Neuronal stem cell (in vitro differentiated cells): ENCODE results near the gene CKM.

ENCODE experiments used
- DNase-seq: peaks from one replicate; pipeline ENCODE4 v3.0.0-alpha.2; 2013; ENCODE audit warnings: low spot score
- H2AFZ ChIP-seq: one replicate; pipeline ENCODE4 v1.6.1; 2013; ENCODE audit warnings: mild to moderate bottlenecking, low read length, inconsistent platforms
- H2AK5ac ChIP-seq: 2 replicates; pipeline ENCODE4 v1.6.1; 2013; ENCODE audit warnings: low read depth, mild to moderate bottlenecking, inconsistent platforms, low read length, moderate library complexity, mixed read lengths
- H2BK120ac ChIP-seq: 2 replicates; pipeline ENCODE4 v1.6.1; 2013; ENCODE audit warnings: low read depth, mild to moderate bottlenecking, inconsistent platforms, low read length, moderate library complexity, mixed read lengths
- H2BK12ac ChIP-seq: one replicate; pipeline ENCODE4 v1.6.1; 2013; ENCODE audit warnings: low read length, inconsistent platforms
- H2BK15ac ChIP-seq: 2 replicates; pipeline ENCODE4 v1.6.1; 2013; ENCODE audit warnings: mild to moderate bottlenecking, low read length, inconsistent platforms, mixed read lengths
- H2BK5ac ChIP-seq: one replicate; pipeline ENCODE4 v1.6.1; 2013; ENCODE audit warnings: inconsistent platforms, mild to moderate bottlenecking, low read length, moderate library complexity
- H3K14ac ChIP-seq: one replicate; pipeline ENCODE4 v1.6.1; 2013; ENCODE audit warnings: low read length, inconsistent platforms
- H3K18ac ChIP-seq: 2 replicates; pipeline ENCODE4 v1.6.1; 2013; ENCODE audit warnings: low read length, inconsistent platforms
- H3K23ac ChIP-seq: 2 replicates; pipeline ENCODE4 v1.6.1; 2013; ENCODE audit warnings: low read depth, mild to moderate bottlenecking, mixed read lengths, low read length, inconsistent platforms; ENCODE audit not compliant: poor library complexity
- H3K27ac ChIP-seq: replicated peaks from 3 replicates; pipeline ENCODE4 v1.5.1; 2013; ENCODE audit warnings: low read length, inconsistent platforms
- H3K27me3 ChIP-seq, 3 experiments: 2 replicates each; pipeline ENCODE4 v1.6.1; 2013; ENCODE audit warnings: low read length in 3 of 3, mild to moderate bottlenecking in 2 of 3, inconsistent platforms in 1 of 3, low read depth in 1 of 3, mixed read lengths in 1 of 3, moderate library complexity in 1 of 3; ENCODE audit not compliant: control insufficient read depth in 3 of 3, insufficient read depth in 3 of 3
- H3K36me3 ChIP-seq, 2 donors: replicated peaks in 1 of 2; 2 replicates each; pipeline ENCODE4 v1.6.1; 2013; ENCODE audit warnings: low read length in 2 of 2; ENCODE audit not compliant: control insufficient read depth in 2 of 2, insufficient read depth in 2 of 2
- H3K4ac ChIP-seq: 2 replicates; pipeline ENCODE4 v1.6.1; 2013; ENCODE audit warnings: inconsistent platforms, mild to moderate bottlenecking, low read length, moderate library complexity
- H3K4me1 ChIP-seq, 2 donors: 1 replicate in 1 of 2; 2 replicates in 1 of 2; pipeline ENCODE4 v1.6.1; 2013; ENCODE audit warnings: low read length in 2 of 2, low read depth in 1 of 2; ENCODE audit not compliant: control insufficient read depth in 2 of 2, insufficient read depth in 1 of 2
- H3K4me2 ChIP-seq: one replicate; pipeline ENCODE4 v1.6.1; 2013; ENCODE audit warnings: mild to moderate bottlenecking, low read length, inconsistent platforms; ENCODE audit not compliant: insufficient read depth, poor library complexity, severe bottlenecking
- H3K4me3 ChIP-seq, 2 donors: 2 replicates each; pipeline ENCODE4 v1.5.1; 2013; ENCODE audit warnings: low read length in 2 of 2, mild to moderate bottlenecking in 2 of 2, inconsistent platforms in 1 of 2, moderate library complexity in 1 of 2
- H3K79me1 ChIP-seq: one replicate; pipeline ENCODE4 v1.6.1; 2013; ENCODE audit warnings: low read depth, mild to moderate bottlenecking, inconsistent platforms, low read length, moderate library complexity
- H3K9ac ChIP-seq: one replicate; pipeline ENCODE4 v1.6.1; 2013; ENCODE audit warnings: mild to moderate bottlenecking, low read depth, low read length, inconsistent platforms; ENCODE audit not compliant: poor library complexity
- H3K9me3 ChIP-seq, 2 donors: replicated peaks in 1 of 2; 2 replicates each; pipeline versions ENCODE3 to v1.6.1; 2013; ENCODE audit warnings: low read length in 2 of 2, mild to moderate bottlenecking in 2 of 2, inconsistent platforms in 1 of 2, low read depth in 1 of 2, mixed read lengths in 1 of 2, moderate library complexity in 1 of 2; ENCODE audit not compliant: control insufficient read depth in 2 of 2, insufficient read depth in 1 of 2
- H4K8ac ChIP-seq: one replicate; pipeline ENCODE4 v1.6.1; 2013; ENCODE audit warnings: low read depth, mild to moderate bottlenecking, inconsistent platforms, low read length, moderate library complexity
- H4K91ac ChIP-seq: one replicate; pipeline ENCODE4 v1.6.1; 2013; ENCODE audit warnings: low read length, low read depth, mild to moderate bottlenecking, inconsistent platforms; ENCODE audit not compliant: poor library complexity
- WGBS, 2 donors: extraction: QIAGEN DNeasy Blood & Tissue Kit; methylation state at CpG; one replicate each; pipeline ENCODE4 v1.1.7; 2013; ENCODE audit warnings: missing lambda C conversion rate in 2 of 2, mixed read lengths in 1 of 2; ENCODE audit not compliant: insufficient read length in 2 of 2, insufficient replicate concordance in 1 of 2; ENCODE audit errors: extremely low coverage in 2 of 2; 5-methylcytosine and 5-hydroxymethylcytosine counted together

The CKM gene

GRCh38 chr19:45355910-45356309, 33.2 kb upstream of the CKM start:
- no peak overlapping the region for H3K14ac ChIP-seq
- peaks cover 0 to 4% of the 10 kb centered on the region in 2 donors for H3K9me3 ChIP-seq
- no peak overlapping the region for H3K18ac ChIP-seq
- no peak overlapping the region for H3K4me3 ChIP-seq
- no peak overlapping the region for H4K8ac ChIP-seq
- no peak overlapping the region for H3K4ac ChIP-seq
- H3K79me1 ChIP-seq = no peaks in the 10 kb centered on the region
- H2AFZ ChIP-seq = no peak overlapping the region
- no peak overlapping the region for H2BK15ac ChIP-seq
- H2BK120ac ChIP-seq = no peak overlapping the region
- no peak for DNase-seq
- H2BK5ac ChIP-seq = no peak overlapping the region
- no CpG with 5 or more reads among the region's 9 CpGs for WGBS, 2 donors
- H3K4me1 ChIP-seq = no peaks in the 10 kb centered on the region
- H2BK12ac ChIP-seq = no peak overlapping the region
- no peak overlapping the region for H3K23ac ChIP-seq
- no peaks in the 10 kb centered on the region for H3K27me3 ChIP-seq
- H3K4me2 ChIP-seq = no peak overlapping the region
- peaks cover 61 to 88% of the 10 kb centered on the region in 2 donors for H3K36me3 ChIP-seq
- no peak overlapping the region for H3K9ac ChIP-seq
- no peak overlapping the region for H2AK5ac ChIP-seq
- no peak overlapping the region for H3K27ac ChIP-seq
- H4K91ac ChIP-seq = no peak overlapping the region

- H3K18ac ChIP-seq = no peak overlapping the region
- H2AFZ ChIP-seq = no peak overlapping the region
- DNase-seq = no peak
- H3K4me1 ChIP-seq = no peaks in the 10 kb centered on the region
- H4K8ac ChIP-seq = no peak overlapping the region
- H2BK12ac ChIP-seq = no peak overlapping the region
- peaks cover 0 to 4% of the 10 kb centered on the region in 2 donors for H3K9me3 ChIP-seq
- H4K91ac ChIP-seq = no peak overlapping the region
- no peak overlapping the region for H2BK120ac ChIP-seq
- no peak overlapping the region for H3K4ac ChIP-seq
- H3K4me2 ChIP-seq = no peak overlapping the region
- no peak overlapping the region for H3K4me3 ChIP-seq
- no peaks in the 10 kb centered on the region for H3K79me1 ChIP-seq
- H3K14ac ChIP-seq = no peak overlapping the region
- no peak overlapping the region for H2BK5ac ChIP-seq
- no peak overlapping the region for H3K9ac ChIP-seq
- no peak overlapping the region for H3K23ac ChIP-seq
- H3K27ac ChIP-seq = no peak overlapping the region
- H3K36me3 ChIP-seq = peaks cover 63 to 90% of the 10 kb centered on the region in 2 donors
- H3K27me3 ChIP-seq = no peaks in the 10 kb centered on the region
- H2BK15ac ChIP-seq = no peak overlapping the region
- no peak overlapping the region for H2AK5ac ChIP-seq
- WGBS, 2 donors = no CpG with 5 or more reads among the region's 9 CpGs
These were observed 32.7 kb upstream of the CKM start for GRCh38 chr19:45355402-45355801.

GRCh38 chr19:45354241-45354842, 31.7 kb upstream of the CKM start:
- no CpG with 5 or more reads among the region's 11 CpGs for WGBS, 2 donors
- Histone ChIP-seq H2AFZ (no peak overlapping the region), H3K27me3 (no peaks in the 10 kb centered on the region), H3K4me3 (no peak overlapping the region), H3K23ac (peak overlapping the region; percentile 57), H2BK12ac (no peak overlapping the region), H3K4me2 (no peak overlapping the region), H2BK120ac (no peak overlapping the region), H3K14ac (no peak overlapping the region), H2AK5ac (no peak overlapping the region), H3K4me1 (no peaks in the 10 kb centered on the region), H3K79me1 (no peaks in the 10 kb centered on the region), H3K18ac (no peak overlapping the region), H4K8ac (peak overlapping the region; percentile 48), H4K91ac (no peak overlapping the region), H3K36me3 (peaks cover 61 to 96% of the 10 kb centered on the region in 2 donors), H3K9me3 (peaks cover 0 to 4% of the 10 kb centered on the region in 2 donors), H3K4ac (no peak overlapping the region), H3K27ac (no peak overlapping the region), H2BK5ac (no peak overlapping the region), H3K9ac (no peak overlapping the region), H2BK15ac (no peak overlapping the region)
- no peak for DNase-seq

GRCh38 chr19:45352914-45353796, 30.5 kb upstream of the CKM start:
- peaks cover 0 to 4% of the 10 kb centered on the region in 2 donors for H3K9me3 ChIP-seq
- H2BK120ac ChIP-seq = no peak overlapping the region
- no peak for DNase-seq
- no peak overlapping the region for H3K9ac ChIP-seq
- no peak overlapping the region for H2BK12ac ChIP-seq
- no peak overlapping the region for H3K18ac ChIP-seq
- H2BK5ac ChIP-seq = no peak overlapping the region
- peaks cover 0 to 4% of the 10 kb centered on the region in 2 donors for H3K4me1 ChIP-seq
- H3K4me3 ChIP-seq = no peak overlapping the region
- H3K14ac ChIP-seq = no peak overlapping the region
- no peaks in the 10 kb centered on the region for H3K79me1 ChIP-seq
- H3K4me2 ChIP-seq = no peak overlapping the region
- no peak overlapping the region for H2AK5ac ChIP-seq
- no peak overlapping the region for H4K8ac ChIP-seq
- no peak overlapping the region for H2AFZ ChIP-seq
- H2BK15ac ChIP-seq = no peak overlapping the region
- H4K91ac ChIP-seq = no peak overlapping the region
- no peaks in the 10 kb centered on the region for H3K27me3 ChIP-seq
- WGBS, 2 donors = no CpG with 5 or more reads among the region's 20 CpGs
- no peak overlapping the region for H3K4ac ChIP-seq
- peak overlapping the region; percentile 30 for H3K23ac ChIP-seq
- H3K36me3 ChIP-seq = peaks cover 55 to 86% of the 10 kb centered on the region in 2 donors
- H3K27ac ChIP-seq = no peak overlapping the region
